HG03280 (cell line): ENCODE data around the gene DMAC2.
"Not testable (repeated sequence)": the region's sequence is repeated elsewhere in the genome, so short reads cannot be mapped to it uniquely, and the experiment has no call there.

ENCODE experiments used
- ATAC-seq: cut with Tn5 transposase; IDR thresholded peaks from one replicate; pipeline ENCODE4 v1.9.1; 2021; ENCODE audit warnings: mild to moderate bottlenecking, moderate library complexity; ENCODE audit not compliant: unreplicated experiment

The DMAC2 gene

GRCh38 chr19:41402010-41402409 lies 37.7 kb downstream of the DMAC2 start:
- no peak for ATAC-seq

- no peak for ATAC-seq
These were observed 38.2 kb downstream of the DMAC2 start for GRCh38 chr19:41401483-41401882.

- no peak for ATAC-seq
These were observed 40.2 kb downstream of the DMAC2 start for GRCh38 chr19:41399525-41399924.

GRCh38 chr19:41399091-41399490 lies 40.6 kb downstream of the DMAC2 start:
- no peak for ATAC-seq

GRCh38 chr19:41398598-41398997 lies 41.1 kb downstream of the DMAC2 start:
- ATAC-seq = no peak

- ATAC-seq = no peak
These were observed 41.7 kb downstream of the DMAC2 start for GRCh38 chr19:41398050-41398418.

- peak; percentile 95 for ATAC-seq
These were observed 42.3 kb downstream of the DMAC2 start, which contains the start of the genes BCKDHA and EXOSC5 for GRCh38 chr19:41397086-41398049. BCKDHA (plus strand) TSS chr19:41397818; CDS start chr19:41397828, 10 bp downstream. EXOSC5 (minus strand) TSS chr19:41397359; CDS start chr19:41397328, 31 bp downstream.

GRCh38 chr19:41395355-41395754 lies 44.4 kb downstream of the DMAC2 start:
- ATAC-seq = no peak

- no peak for ATAC-seq
These were observed 46.9 kb downstream of the DMAC2 start for GRCh38 chr19:41392775-41393174.

- no peak for ATAC-seq
These were observed 48.1 kb downstream of the DMAC2 start for GRCh38 chr19:41391618-41392017.

- no peak for ATAC-seq
These were observed 53.3 kb downstream of the DMAC2 start for GRCh38 chr19:41386442-41386841.

- no peak for ATAC-seq
These were observed 55.4 kb downstream of the DMAC2 start for GRCh38 chr19:41384351-41384750.

- ATAC-seq = not testable (repeated sequence)
These were observed 58.2 kb downstream of the DMAC2 start for GRCh38 chr19:41381536-41381935.
